GM19240 (cell line): ENCODE measurements around the gene C16orf74.
A peak's percentile ranks its signal among the peaks of the same experiment; 100 is the strongest.

Experiments used
- DNase-seq: peaks from one replicate; pipeline ENCODE4 v3.0.0; 2011; ENCODE audit warnings: low spot score; ENCODE audit not compliant: insufficient read length

Gene C16orf74

GRCh38 chr16:85696781-85697180, 54.1 kb downstream of the C16orf74 start:
- DNase-seq, result no peak

GRCh38 chr16:85695196-85696128, 55.4 kb downstream of the C16orf74 start:
- DNase-seq, result no peak

- no peak for DNase-seq
Observed at GRCh38 chr16:85690469-85691064, 60.3 kb downstream of the C16orf74 start.

- DNase-seq, result no peak
Observed at GRCh38 chr16:85689950-85690320, 61.0 kb downstream of the C16orf74 start.

- no peak for DNase-seq
Observed at GRCh38 chr16:85689285-85689949, 61.5 kb downstream of the C16orf74 start.

- peak; percentile 99 for DNase-seq
Observed at GRCh38 chr16:85688586-85689284, 62.2 kb downstream of the C16orf74 start, which contains the start of gene GINS2. Gene GINS2, minus strand, starts transcription at chr16:85688954. Its CDS starts 56 bp downstream, at chr16:85688898.

- DNase-seq, result no peak
Observed at GRCh38 chr16:85687651-85688471, 63.0 kb downstream of the C16orf74 start.

- DNase-seq, result no peak
Observed at GRCh38 chr16:85686912-85687591, 63.8 kb downstream of the C16orf74 start.

- no peak for DNase-seq
Observed at GRCh38 chr16:85685251-85685650, 65.6 kb downstream of the C16orf74 start.

GRCh38 chr16:85683363-85683762, 67.5 kb downstream of the C16orf74 start:
- no peak for DNase-seq

GRCh38 chr16:85682516-85682915, 68.4 kb downstream of the C16orf74 start:
- no peak for DNase-seq

GRCh38 chr16:85681255-85681654, 69.6 kb downstream of the C16orf74 start:
- DNase-seq, result no peak

GRCh38 chr16:85680352-85680944, 70.4 kb downstream of the C16orf74 start:
- DNase-seq, result no peak

- no peak for DNase-seq
Observed at GRCh38 chr16:85679870-85680269, 71.0 kb downstream of the C16orf74 start.

- DNase-seq, result no peak
Observed at GRCh38 chr16:85678821-85679220, 72.1 kb downstream of the C16orf74 start.

- no peak for DNase-seq
Observed at GRCh38 chr16:85678016-85678415, 72.9 kb downstream of the C16orf74 start.

GRCh38 chr16:85677383-85677967, 73.4 kb downstream of the C16orf74 start:
- DNase-seq, result no peak

- DNase-seq, result no peak
Observed at GRCh38 chr16:85676466-85676865, 74.4 kb downstream of the C16orf74 start.

- no peak for DNase-seq
Observed at GRCh38 chr16:85675251-85675874, 75.5 kb downstream of the C16orf74 start.
